Measurements from ENCODE around the gene TAS1R3. TPM values are rescaled to one million over a fixed set of nuclear protein-coding genes. Genes with fewer than 3 reads are reported as not detected.

TAS1R3 gene
- total RNA-seq, 1 donor from 2014 or later: 1.1 TPM

DNA sequence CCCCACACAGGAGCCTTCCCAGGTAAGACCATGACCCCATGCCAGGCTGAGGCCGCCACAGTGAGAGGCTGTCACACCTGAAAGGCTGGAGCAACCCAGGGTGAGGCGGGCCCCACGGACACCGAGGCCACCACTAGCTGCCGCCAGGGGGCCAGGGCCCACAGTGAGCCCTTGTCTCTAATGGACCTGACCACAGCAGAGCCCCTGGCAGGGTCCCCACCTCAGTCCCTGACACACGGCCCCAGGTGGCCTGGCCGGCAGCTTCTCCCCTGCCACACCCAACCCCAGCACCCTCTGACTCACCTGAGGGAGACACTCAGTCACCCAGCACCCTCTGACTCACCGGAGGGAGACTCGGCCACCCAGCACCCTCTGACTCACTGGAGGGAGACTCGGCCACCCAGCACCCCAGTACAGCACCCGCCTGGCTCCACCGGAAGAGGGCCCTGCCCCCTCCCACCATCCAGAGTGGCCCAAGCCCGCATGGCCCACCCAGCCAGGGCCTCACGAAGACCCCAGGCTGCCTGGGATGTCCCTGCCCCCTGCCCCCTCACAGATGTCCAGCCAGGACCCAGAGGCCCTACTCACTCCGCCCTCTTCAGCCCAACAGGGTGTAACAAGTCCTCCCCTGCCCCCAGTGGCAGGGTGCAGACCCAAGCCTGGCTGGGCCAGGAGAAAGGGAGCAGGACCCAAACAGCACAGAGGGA, 13.7 kb downstream of the TAS1R3 start:
- peak; percentile 48 for DNase-seq (ENCODE audit: low spot score, unreplicated experiment)
- Mint-ChIP-seq H3K4me3 (ENCODE audit: low read depth) (no peak overlapping the region), H3K27me3 (no peaks in the 10 kb centered on the region), H3K9me3 (ENCODE audit: low read depth) (no peaks in the 10 kb centered on the region), H3K36me3 (ENCODE audit: insufficient read depth) (peaks cover 7% of the 10 kb centered on the region), H3K4me1 (ENCODE audit: low read depth) (peaks cover 9% of the 10 kb centered on the region), H3K27ac (no peak overlapping the region)
- peak; percentile 66 for TF ChIP-seq CTCF (IDR thresholded peaks at IDR 0.05; ENCODE audit: unreplicated experiment)

GRCh38 chr1:1345384-1345783, 14.3 kb downstream of the TAS1R3 start:
- DNase-seq (ENCODE audit: low spot score, unreplicated experiment): no peak
- Mint-ChIP-seq H3K27me3 (no peaks in the 10 kb centered on the region), H3K9me3 (ENCODE audit: low read depth) (no peaks in the 10 kb centered on the region), H3K4me3 (ENCODE audit: low read depth) (no peak overlapping the region), H3K36me3 (ENCODE audit: insufficient read depth) (peaks cover 7% of the 10 kb centered on the region), H3K4me1 (ENCODE audit: low read depth) (peaks cover 9% of the 10 kb centered on the region), H3K27ac (no peak overlapping the region)
- no peak for TF ChIP-seq CTCF (IDR thresholded peaks at IDR 0.05; ENCODE audit: unreplicated experiment)

- H3K4me1 Mint-ChIP-seq (ENCODE audit: low read depth): peaks cover 9% of the 10 kb centered on the region
- DNase-seq (ENCODE audit: low spot score, unreplicated experiment): no peak
- peaks cover 2% of the 10 kb centered on the region for H3K36me3 Mint-ChIP-seq (ENCODE audit: insufficient read depth)
- no peaks in the 10 kb centered on the region for H3K9me3 Mint-ChIP-seq (ENCODE audit: low read depth)
- H3K27me3 Mint-ChIP-seq: no peaks in the 10 kb centered on the region
- no peak for TF ChIP-seq CTCF (IDR thresholded peaks at IDR 0.05; ENCODE audit: unreplicated experiment)
- H3K4me3 Mint-ChIP-seq (ENCODE audit: low read depth): no peak overlapping the region
- H3K27ac Mint-ChIP-seq: no peak overlapping the region
Observed at GRCh38 chr1:1345860-1346500, 14.9 kb downstream of the TAS1R3 start.

DNA sequence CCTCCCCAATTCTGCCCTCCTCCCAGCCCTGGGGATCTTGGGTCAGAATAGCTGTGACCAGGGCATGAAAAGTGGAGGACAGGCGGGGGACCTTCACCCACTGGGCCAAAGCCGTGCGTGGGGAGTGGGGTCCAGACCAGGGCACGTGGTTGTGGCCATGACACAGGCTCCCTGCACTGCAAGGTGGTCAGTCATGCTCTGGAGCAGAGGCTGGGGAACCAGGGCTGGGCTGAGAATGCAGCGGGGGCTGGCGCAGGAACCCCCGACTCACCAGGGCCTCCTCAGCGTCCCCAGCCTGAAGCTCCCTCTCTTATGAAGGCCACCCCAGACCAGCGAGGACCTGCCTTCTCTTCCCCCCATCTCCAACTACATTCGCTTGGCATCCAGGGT, 15.4 kb downstream of the TAS1R3 start:
- no peak for DNase-seq (ENCODE audit: low spot score, unreplicated experiment)
- Mint-ChIP-seq H3K27ac (no peak overlapping the region), H3K36me3 (ENCODE audit: insufficient read depth) (no peaks in the 10 kb centered on the region), H3K27me3 (no peaks in the 10 kb centered on the region), H3K9me3 (ENCODE audit: low read depth) (no peaks in the 10 kb centered on the region), H3K4me3 (ENCODE audit: low read depth) (peak overlapping the region; percentile 75), H3K4me1 (ENCODE audit: low read depth) (peaks cover 9% of the 10 kb centered on the region)
- no peak for TF ChIP-seq CTCF (IDR thresholded peaks at IDR 0.05; ENCODE audit: unreplicated experiment)

- Mint-ChIP-seq H3K27ac (peak overlapping the region; percentile 74), H3K27me3 (peaks cover under 1% of the 10 kb centered on the region), H3K4me1 (ENCODE audit: low read depth) (peaks cover 9% of the 10 kb centered on the region), H3K9me3 (ENCODE audit: low read depth) (no peaks in the 10 kb centered on the region), H3K36me3 (ENCODE audit: insufficient read depth) (no peaks in the 10 kb centered on the region), H3K4me3 (ENCODE audit: low read depth) (peak overlapping the region; percentile 75)
- TF ChIP-seq CTCF (IDR thresholded peaks at IDR 0.05; ENCODE audit: unreplicated experiment): no peak
- DNase-seq (ENCODE audit: low spot score, unreplicated experiment): no peak
Observed at GRCh38 chr1:1347026-1347595, 16.0 kb downstream of the TAS1R3 start.
